Amniotic epithelial cell (primary cell): Measurements from ENCODE around the gene CD3D.

Experiments used
- DNase-seq: peaks from one replicate; pipeline ENCODE4 v3.0.0-alpha.2; 2010; ENCODE audit warnings: low read depth

CD3D gene

GRCh38 chr11:118301600-118302195, 40.8 kb downstream of the CD3D start:
- DNase-seq, result no peak

DNA sequence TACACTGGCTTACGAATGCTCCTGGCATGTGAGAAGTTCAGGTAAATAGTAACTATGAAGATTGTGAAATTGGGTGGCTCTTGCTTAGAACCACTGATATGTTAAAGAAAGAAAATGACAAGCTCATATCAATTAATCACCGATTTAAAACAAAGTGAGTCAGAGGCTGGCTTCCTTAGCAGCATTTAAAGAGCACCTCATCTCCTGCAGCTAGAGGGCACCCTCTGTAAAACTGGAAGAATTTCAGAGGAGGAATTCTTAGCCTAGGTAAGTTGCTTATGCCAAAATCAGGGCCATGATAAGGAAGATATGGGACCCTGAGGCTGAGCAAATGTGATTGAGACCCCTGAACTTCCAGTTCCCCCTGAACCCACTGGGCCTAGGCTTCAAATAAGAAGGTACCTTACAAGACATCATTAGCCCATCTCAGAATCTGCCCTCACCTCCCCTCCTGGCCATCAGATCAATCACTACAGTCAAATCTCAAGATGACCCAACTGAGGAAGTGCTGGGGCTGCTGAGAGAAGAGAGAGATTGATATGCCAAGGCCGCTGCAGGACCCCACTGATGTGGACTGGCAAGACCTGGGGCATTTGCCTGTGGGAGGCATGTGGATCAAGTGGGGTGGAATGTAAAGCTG, 46.6 kb downstream of the CD3D start:
- DNase-seq, result peak; percentile 27

- DNase-seq, result no peak
These were observed 47.3 kb downstream of the CD3D start for GRCh38 chr11:118295199-118295598.

DNA sequence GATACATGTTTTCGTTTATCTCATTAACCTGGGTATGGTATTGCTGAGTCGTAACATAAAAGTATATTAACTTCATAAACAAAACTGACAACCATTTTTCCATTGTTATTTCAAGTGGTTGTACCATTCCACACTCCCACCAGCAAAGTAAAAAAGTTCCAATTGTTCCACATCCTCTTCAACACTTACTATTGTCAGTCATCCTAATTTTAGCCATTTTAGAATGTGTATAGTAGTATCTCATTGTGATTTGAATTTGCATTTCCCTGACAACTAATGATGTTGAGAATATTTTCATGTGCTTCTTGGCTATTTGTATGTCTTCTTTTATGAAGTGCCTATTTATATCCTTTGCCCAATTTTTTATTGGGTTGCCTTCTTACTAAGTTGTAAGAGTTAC, 48.5 kb downstream of the CD3D start:
- DNase-seq, result no peak

DNA sequence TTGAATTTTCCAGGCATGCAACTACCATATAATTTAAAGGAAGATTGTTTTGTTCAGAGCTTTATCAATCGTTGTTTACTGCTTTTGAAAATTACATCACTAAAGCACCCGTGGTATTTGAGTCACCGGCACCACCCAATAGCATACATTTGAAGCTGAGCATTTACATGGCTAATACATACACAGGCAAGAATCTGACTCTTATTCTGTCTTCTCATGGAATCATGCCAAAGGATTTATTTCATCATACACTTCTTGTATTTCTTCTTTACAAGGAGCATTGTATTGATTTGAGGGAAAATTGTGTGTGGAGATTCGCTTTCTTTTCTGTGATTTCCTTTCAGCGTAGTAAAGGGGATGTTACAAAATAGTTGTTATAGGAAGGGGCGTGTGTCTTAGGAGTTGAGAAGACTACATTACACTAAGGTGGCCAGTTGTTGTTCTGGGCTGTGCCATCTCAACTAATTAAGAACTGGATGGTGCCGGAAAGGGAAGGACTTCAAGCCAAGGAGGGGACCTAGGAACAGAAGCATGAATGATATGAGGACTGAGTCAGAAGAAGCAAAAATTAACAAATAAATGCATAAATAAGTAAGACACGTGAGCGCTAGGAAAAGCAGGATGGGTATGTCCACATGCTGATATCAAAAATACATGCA, 50.9 kb downstream of the CD3D start:
- DNase-seq, result no peak

DNA sequence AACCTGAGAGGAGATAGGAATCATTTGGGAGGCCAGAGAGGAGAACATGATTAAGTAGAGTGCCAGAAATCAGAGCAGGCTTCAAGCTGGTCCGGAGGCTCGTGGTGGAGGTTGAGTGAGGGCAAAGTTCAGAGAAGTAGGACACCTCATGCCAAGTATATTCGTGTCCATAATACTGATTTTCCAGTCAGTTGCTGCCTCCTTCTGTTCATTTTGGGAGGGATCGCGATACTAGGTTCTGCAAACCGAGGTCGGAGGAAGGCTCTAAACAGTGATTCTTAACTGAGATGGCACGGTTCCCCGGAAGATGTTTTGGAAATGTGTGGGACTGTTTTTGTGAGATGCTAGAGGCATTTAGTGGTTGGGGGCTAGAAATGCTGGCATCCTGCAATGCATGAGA, 51.6 kb downstream of the CD3D start:
- DNase-seq, result peak; percentile 8

- no peak for DNase-seq
These were observed 53.1 kb downstream of the CD3D start for GRCh38 chr11:118289401-118289800.
